ENCODE data around the gene MAPKAP1. TPM values are rescaled to one million over a fixed set of nuclear protein-coding genes. Genes with fewer than 3 reads are reported as not detected.

Gene MAPKAP1
- polyA plus RNA-seq, 1 donor from 2014 or later: 57.5 TPM

DNA sequence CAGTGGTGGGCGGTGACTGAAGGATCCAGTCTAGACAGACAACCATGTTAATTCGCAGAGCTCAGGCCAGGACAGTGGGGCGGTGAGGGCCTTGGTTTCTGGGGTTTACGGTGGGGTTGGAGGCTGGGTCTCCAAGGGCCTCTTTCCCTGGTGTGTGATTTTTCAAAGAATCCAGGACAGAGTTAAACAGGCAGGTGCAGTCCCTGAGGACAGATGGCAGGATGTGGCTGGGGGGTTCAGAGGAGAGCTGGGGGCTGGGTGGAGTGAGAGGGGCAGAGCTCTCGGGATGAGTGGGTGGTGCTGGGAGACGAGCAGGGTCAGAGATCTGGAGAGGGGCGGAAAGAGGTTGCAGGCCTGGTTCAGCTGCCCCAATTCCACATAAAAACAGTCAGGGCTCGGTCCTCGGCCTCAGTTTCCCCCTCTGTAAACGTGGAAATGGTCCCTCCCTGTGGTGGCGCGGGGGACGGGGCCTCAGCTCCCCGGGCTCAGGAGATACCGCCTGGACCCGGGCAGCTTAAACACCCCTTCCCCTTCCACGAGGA, 299.5 kb downstream of the MAPKAP1 start:
- Histone ChIP-seq H3K9me2 (ENCODE audit: insufficient read depth, low read length) (no peaks in the 10 kb centered on the region), H3K79me2 (replicated peaks; ENCODE audit: insufficient read depth, low read length) (no peaks in the 10 kb centered on the region), H3K36me3 (ENCODE audit: insufficient read depth, low read length) (no peaks in the 10 kb centered on the region), H3K27me3 (ENCODE audit: insufficient read depth, low read depth, low read length) (no peaks in the 10 kb centered on the region), H3F3A (ENCODE audit: insufficient read depth, low read length, poor library complexity, severe bottlenecking) (no peaks in the 10 kb centered on the region), H3K9ac (ENCODE audit: low read length) (peak overlapping the region; percentile 54), H3K4me2 (ENCODE audit: low read length) (no peak overlapping the region), H4K20me1 (ENCODE audit: insufficient read depth) (no peaks in the 10 kb centered on the region), H3K27ac (ENCODE audit: low read length) (no peak overlapping the region), H3K4me3 (ENCODE audit: low read length) (peak overlapping the region; percentile 63), H3K9me3 (ENCODE audit: low read length) (no peaks in the 10 kb centered on the region), H2AFZ (ENCODE audit: low read depth, low read length) (no peak overlapping the region)
- TF ChIP-seq, protein P1, sequence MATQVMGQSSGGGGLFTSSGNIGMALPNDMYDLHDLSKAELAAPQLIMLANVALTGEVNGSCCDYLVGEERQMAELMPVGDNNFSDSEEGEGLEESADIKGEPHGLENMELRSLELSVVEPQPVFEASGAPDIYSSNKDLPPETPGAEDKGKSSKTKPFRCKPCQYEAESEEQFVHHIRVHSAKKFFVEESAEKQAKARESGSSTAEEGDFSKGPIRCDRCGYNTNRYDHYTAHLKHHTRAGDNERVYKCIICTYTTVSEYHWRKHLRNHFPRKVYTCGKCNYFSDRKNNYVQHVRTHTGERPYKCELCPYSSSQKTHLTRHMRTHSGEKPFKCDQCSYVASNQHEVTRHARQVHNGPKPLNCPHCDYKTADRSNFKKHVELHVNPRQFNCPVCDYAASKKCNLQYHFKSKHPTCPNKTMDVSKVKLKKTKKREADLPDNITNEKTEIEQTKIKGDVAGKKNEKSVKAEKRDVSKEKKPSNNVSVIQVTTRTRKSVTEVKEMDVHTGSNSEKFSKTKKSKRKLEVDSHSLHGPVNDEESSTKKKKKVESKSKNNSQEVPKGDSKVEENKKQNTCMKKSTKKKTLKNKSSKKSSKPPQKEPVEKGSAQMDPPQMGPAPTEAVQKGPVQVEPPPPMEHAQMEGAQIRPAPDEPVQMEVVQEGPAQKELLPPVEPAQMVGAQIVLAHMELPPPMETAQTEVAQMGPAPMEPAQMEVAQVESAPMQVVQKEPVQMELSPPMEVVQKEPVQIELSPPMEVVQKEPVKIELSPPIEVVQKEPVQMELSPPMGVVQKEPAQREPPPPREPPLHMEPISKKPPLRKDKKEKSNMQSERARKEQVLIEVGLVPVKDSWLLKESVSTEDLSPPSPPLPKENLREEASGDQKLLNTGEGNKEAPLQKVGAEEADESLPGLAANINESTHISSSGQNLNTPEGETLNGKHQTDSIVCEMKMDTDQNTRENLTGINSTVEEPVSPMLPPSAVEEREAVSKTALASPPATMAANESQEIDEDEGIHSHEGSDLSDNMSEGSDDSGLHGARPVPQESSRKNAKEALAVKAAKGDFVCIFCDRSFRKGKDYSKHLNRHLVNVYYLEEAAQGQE (IDR thresholded peaks at IDR 0.05; ENCODE audit: borderline replicate concordance): no peak
- TF ChIP-seq SMC3 (conservative IDR thresholded peaks at IDR 0.05; ENCODE audit: poor library complexity) (no peak), TAF1 (IDR thresholded peaks at IDR 0.05; ENCODE audit: low read depth) (no peak), POLR2AphosphoS5 (IDR thresholded peaks at IDR 0.05) (no peak), EZH2 (IDR thresholded peaks at IDR 0.05; ENCODE audit: borderline replicate concordance, insufficient read depth, low read length, poor library complexity, severe bottlenecking) (no peak), EP300 (conservative IDR thresholded peaks at IDR 0.05; ENCODE audit: poor library complexity, severe bottlenecking) (no peak), RAD21 (conservative IDR thresholded peaks at IDR 0.05) (no peak)
- TF ChIP-seq, protein P2, sequence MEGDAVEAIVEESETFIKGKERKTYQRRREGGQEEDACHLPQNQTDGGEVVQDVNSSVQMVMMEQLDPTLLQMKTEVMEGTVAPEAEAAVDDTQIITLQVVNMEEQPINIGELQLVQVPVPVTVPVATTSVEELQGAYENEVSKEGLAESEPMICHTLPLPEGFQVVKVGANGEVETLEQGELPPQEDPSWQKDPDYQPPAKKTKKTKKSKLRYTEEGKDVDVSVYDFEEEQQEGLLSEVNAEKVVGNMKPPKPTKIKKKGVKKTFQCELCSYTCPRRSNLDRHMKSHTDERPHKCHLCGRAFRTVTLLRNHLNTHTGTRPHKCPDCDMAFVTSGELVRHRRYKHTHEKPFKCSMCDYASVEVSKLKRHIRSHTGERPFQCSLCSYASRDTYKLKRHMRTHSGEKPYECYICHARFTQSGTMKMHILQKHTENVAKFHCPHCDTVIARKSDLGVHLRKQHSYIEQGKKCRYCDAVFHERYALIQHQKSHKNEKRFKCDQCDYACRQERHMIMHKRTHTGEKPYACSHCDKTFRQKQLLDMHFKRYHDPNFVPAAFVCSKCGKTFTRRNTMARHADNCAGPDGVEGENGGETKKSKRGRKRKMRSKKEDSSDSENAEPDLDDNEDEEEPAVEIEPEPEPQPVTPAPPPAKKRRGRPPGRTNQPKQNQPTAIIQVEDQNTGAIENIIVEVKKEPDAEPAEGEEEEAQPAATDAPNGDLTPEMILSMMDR (IDR thresholded peaks at IDR 0.05; ENCODE audit: poor library complexity, severe bottlenecking): no peak

DNA sequence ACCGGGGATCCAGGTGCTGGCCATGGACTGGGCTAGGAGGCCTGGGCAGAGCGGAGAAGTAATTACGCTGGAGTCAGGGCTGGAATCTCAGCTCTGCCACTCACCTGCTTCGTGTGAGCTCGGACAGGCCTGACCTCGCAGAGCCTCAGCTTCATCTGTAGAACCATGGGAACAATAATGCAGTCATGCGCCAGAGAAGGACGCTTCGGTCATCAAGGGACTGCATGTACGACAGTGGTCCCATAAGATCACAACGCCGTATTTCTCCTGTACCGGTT, 300.3 kb downstream of the MAPKAP1 start:
- no peaks in the 10 kb centered on the region for H3F3A ChIP-seq (ENCODE audit: insufficient read depth, low read length, poor library complexity, severe bottlenecking)
- no peaks in the 10 kb centered on the region for H3K27me3 ChIP-seq (ENCODE audit: insufficient read depth, low read depth, low read length)
- no peaks in the 10 kb centered on the region for H3K9me2 ChIP-seq (ENCODE audit: insufficient read depth, low read length)
- no peaks in the 10 kb centered on the region for H3K79me2 ChIP-seq (replicated peaks; ENCODE audit: insufficient read depth, low read length)
- H2AFZ ChIP-seq (ENCODE audit: low read depth, low read length): no peak overlapping the region
- no peak overlapping the region for H3K4me2 ChIP-seq (ENCODE audit: low read length)
- no peaks in the 10 kb centered on the region for H4K20me1 ChIP-seq (ENCODE audit: insufficient read depth)
- no peaks in the 10 kb centered on the region for H3K9me3 ChIP-seq (ENCODE audit: low read length)
- H3K36me3 ChIP-seq (ENCODE audit: insufficient read depth, low read length): no peaks in the 10 kb centered on the region
- no peak overlapping the region for H3K9ac ChIP-seq (ENCODE audit: low read length)
- TF ChIP-seq, protein P2 (IDR thresholded peaks at IDR 0.05; ENCODE audit: poor library complexity, severe bottlenecking): no peak
- no peak for TF ChIP-seq RAD21 (conservative IDR thresholded peaks at IDR 0.05)
- H3K4me3 ChIP-seq (ENCODE audit: low read length): no peak overlapping the region
- H3K27ac ChIP-seq (ENCODE audit: low read length): no peak overlapping the region
